Dendritic cell treated with granulocyte-macrophage colony-stimulating factor and Interleukin-4, amounts not matched to agents 40 ng/mL and 50 ng/mL, for 4 days (primary cell): ENCODE measurements around the gene PSMB9.

Source experiments
- H3K27ac Mint-ChIP-seq: one replicate; pipeline ENCODE4 v1.8.0; 2022; ENCODE audit warnings: mild to moderate bottlenecking, mixed read lengths
- H3K27me3 Mint-ChIP-seq: one replicate; pipeline ENCODE4 v1.8.0; 2022; ENCODE audit warnings: mild to moderate bottlenecking, mixed read lengths
- H3K36me3 Mint-ChIP-seq: one replicate; pipeline ENCODE4 v1.8.0; 2022; ENCODE audit warnings: low read depth, mixed read lengths
- H3K4me1 Mint-ChIP-seq: one replicate; pipeline ENCODE4 v1.8.0; 2022; ENCODE audit warnings: low read depth, mixed read lengths
- H3K4me3 Mint-ChIP-seq: one replicate; pipeline ENCODE4 v1.8.0; 2022; ENCODE audit warnings: mild to moderate bottlenecking, moderate library complexity, mixed read lengths
- H3K9me3 Mint-ChIP-seq: one replicate; pipeline ENCODE4 v1.8.0; 2022; ENCODE audit warnings: mixed read lengths
- intact Hi-C: fragments of 100-400 bp; cut with micrococcal nuclease; formaldehyde crosslinking; loops from one replicate; pipeline ENCODE4 v1.15.0; 2022

PSMB9 gene

DNA sequence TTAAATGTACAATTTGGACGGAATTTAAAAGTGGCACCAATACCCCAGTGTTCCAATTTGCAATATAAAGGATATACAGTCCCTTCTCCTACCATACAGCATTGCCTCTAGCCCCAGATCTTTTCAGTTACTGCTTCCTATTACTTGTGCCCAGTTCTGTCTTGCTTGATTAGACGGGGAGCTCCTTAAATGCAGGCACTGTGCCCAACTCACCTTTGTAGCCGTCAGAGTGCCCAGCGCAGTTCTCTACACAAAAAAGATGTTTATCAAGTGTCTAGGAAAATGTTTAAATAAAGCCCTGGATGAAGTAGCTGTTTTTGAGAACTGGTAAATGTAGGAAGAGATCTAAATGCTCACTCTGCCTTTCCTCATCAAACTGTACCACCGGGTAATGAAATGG, 23.1 kb upstream of the PSMB9 start:
- Mint-ChIP-seq H3K4me3 (no peak overlapping the region), H3K27ac (no peak overlapping the region), H3K27me3 (no peaks in the 10 kb centered on the region), H3K36me3 (peaks cover 93% of the 10 kb centered on the region), H3K4me1 (peaks cover 6% of the 10 kb centered on the region), H3K9me3 (no peaks in the 10 kb centered on the region)
- intact Hi-C loops = no loop called here

- peaks cover 97% of the 10 kb centered on the region for H3K36me3 Mint-ChIP-seq
- no peak overlapping the region for H3K4me3 Mint-ChIP-seq
- H3K27ac Mint-ChIP-seq = no peak overlapping the region
- peaks cover 17% of the 10 kb centered on the region for H3K4me1 Mint-ChIP-seq
- no peaks in the 10 kb centered on the region for H3K9me3 Mint-ChIP-seq
- intact Hi-C loops = no loop called here
- no peaks in the 10 kb centered on the region for H3K27me3 Mint-ChIP-seq
Measured at GRCh38 chr6:32832535-32832934, 21.5 kb upstream of the PSMB9 start.

GRCh38 chr6:32833664-32834063, 20.3 kb upstream of the PSMB9 start:
- intact Hi-C loops = no loop called here
- H3K27me3 Mint-ChIP-seq = no peaks in the 10 kb centered on the region
- no peak overlapping the region for H3K4me3 Mint-ChIP-seq
- H3K27ac Mint-ChIP-seq = no peak overlapping the region
- H3K9me3 Mint-ChIP-seq = no peaks in the 10 kb centered on the region
- peaks cover 21% of the 10 kb centered on the region for H3K4me1 Mint-ChIP-seq
- H3K36me3 Mint-ChIP-seq = peaks cover 87% of the 10 kb centered on the region

DNA sequence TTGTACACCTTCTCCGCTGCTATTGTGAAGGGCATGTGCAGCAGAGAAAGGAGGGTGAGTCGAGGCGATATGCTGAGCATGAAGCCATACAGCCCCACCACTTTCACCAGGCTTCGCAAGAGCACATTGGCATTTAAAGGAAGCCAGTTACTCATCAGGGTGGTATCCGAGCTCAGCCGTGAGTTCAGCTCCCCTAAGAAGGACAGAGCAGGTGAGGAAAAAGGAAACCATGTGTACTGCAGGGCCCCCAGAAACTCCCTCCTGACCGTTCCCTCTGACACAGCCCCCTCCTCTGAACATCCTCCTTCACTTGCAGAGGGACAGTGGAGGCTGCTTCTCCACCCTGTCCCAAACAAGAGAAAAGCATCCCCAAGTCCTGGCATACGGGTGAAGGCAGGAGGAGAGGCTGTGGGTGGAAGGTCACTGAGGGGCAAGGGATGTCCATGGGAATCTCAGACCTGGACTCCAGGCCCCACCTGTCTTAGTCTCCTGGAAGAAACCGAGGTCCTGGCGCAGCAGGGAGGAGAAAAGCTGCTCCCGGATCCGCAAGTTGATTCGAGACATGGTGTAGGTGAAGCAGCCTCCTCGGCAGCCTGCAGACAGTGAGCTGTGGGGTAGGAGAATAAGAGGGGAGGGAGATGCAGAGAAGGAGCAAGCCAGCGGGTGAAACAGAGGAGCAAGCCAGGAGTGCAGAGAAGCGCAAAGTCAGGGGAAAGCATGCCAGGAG, 18.7 kb upstream of the PSMB9 start:
- intact Hi-C loops = no loop called here
- Mint-ChIP-seq H3K36me3 (peaks cover 75% of the 10 kb centered on the region), H3K4me3 (no peak overlapping the region), H3K27me3 (no peaks in the 10 kb centered on the region), H3K4me1 (peaks cover 27% of the 10 kb centered on the region), H3K9me3 (no peaks in the 10 kb centered on the region), H3K27ac (no peak overlapping the region)

GRCh38 chr6:32836873-32837272, 17.1 kb upstream of the PSMB9 start:
- intact Hi-C loops = no loop called here
- H3K27me3 Mint-ChIP-seq = no peaks in the 10 kb centered on the region
- no peaks in the 10 kb centered on the region for H3K9me3 Mint-ChIP-seq
- H3K36me3 Mint-ChIP-seq = peaks cover 75% of the 10 kb centered on the region
- no peak overlapping the region for H3K4me3 Mint-ChIP-seq
- peaks cover 42% of the 10 kb centered on the region for H3K4me1 Mint-ChIP-seq
- H3K27ac Mint-ChIP-seq = peak overlapping the region; percentile 88

DNA sequence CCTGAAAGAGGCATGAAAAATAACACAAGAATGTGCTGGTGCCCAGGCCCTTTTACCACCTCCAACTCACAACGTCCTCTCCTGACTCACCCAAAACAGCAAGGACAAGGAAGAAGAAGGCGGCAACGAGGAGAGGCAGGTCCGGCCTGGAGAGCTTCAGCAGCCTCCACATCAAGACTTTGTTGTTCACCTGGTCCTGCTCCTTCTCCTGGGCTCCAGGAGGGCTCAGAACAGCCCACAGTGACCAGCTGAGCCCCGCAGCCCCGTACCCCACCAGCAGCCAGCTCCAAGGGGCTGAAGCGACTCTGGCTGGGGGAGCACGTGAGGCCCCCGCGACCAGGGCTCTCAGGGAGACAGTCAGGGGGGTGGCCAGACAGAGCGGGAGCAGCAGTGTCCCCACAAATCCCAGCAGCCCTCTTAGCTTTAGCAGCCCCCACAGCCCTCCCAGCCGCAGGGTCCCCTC, 16.3 kb upstream of the PSMB9 start:
- Mint-ChIP-seq H3K4me1 (peaks cover 50% of the 10 kb centered on the region), H3K4me3 (peak overlapping the region; percentile 83), H3K36me3 (peaks cover 75% of the 10 kb centered on the region), H3K27ac (peak overlapping the region; percentile 88), H3K9me3 (no peaks in the 10 kb centered on the region), H3K27me3 (no peaks in the 10 kb centered on the region)
- intact Hi-C loops = loop anchor here (1.0 to 2.0 kb wide), 2 partner anchors 17 to 31 kb away; partner anchors contain the start of gene PSMB9

- Mint-ChIP-seq H3K27ac (peak within 1 kb of the TSS; percentile 88), H3K36me3 (peaks cover 70% of the 10 kb centered on the region), H3K4me1 (peaks cover 57% of the 10 kb centered on the region), H3K27me3 (no peaks in the 10 kb centered on the region), H3K9me3 (no peaks in the 10 kb centered on the region), H3K4me3 (peak within 1 kb of the TSS; percentile 83)
- intact Hi-C loops = loop anchor here (1.0 to 2.0 kb wide), 2 partner anchors 16 to 30 kb away; partner anchors contain the start of gene PSMB9
Measured at GRCh38 chr6:32838114-32838958, 15.7 kb upstream of the PSMB9 start, which contains the start of gene TAP2. TSS of gene TAP2 (minus strand) at chr6:32838739. CDS start at chr6:32838233, 506 bp downstream.

- H3K4me1 Mint-ChIP-seq = peaks cover 62% of the 10 kb centered on the region
- H3K27me3 Mint-ChIP-seq = no peaks in the 10 kb centered on the region
- peaks cover 70% of the 10 kb centered on the region for H3K36me3 Mint-ChIP-seq
- H3K9me3 Mint-ChIP-seq = no peaks in the 10 kb centered on the region
- H3K4me3 Mint-ChIP-seq = no peak overlapping the region
- intact Hi-C loops = loop anchor here (2.0 kb wide), 1 partner anchor 15 kb away; the partner anchor contains the start of gene PSMB9
- H3K27ac Mint-ChIP-seq = peak overlapping the region; percentile 88
Measured at GRCh38 chr6:32839356-32839755, 14.6 kb upstream of the PSMB9 start.

DNA sequence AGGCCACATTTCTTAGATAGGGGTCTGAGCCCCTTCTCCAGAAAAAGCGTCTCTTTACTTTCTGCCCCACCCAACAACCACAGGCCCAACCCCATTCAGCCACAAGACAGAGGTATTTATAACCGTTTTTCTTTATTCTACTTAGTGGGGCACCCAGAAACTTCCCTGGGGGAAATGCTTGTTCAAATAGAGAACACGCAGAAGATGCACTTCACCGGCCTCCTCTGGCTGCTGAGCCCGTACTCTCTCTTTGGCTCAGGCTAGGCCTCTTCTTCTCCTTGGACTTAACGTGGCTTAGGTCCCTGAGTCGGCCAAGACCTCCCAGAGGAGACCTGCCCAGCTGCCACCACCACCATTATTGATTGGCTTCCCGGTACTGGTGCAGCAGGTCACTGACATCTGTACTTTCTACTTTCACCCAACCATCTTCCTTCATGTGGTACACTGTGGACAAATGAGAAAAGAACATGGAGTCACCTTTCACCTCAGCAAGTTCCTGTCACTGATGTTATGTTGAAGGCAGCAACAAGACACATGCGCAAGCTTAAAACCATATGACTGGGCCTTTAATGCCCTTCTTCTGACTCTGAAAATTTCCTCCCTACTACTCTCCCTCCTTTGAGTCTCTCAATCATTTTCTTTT, 13.3 kb upstream of the PSMB9 start:
- peaks cover 70% of the 10 kb centered on the region for H3K4me1 Mint-ChIP-seq
- H3K27ac Mint-ChIP-seq = peak overlapping the region; percentile 18
- H3K27me3 Mint-ChIP-seq = no peaks in the 10 kb centered on the region
- no peaks in the 10 kb centered on the region for H3K9me3 Mint-ChIP-seq
- peaks cover 70% of the 10 kb centered on the region for H3K36me3 Mint-ChIP-seq
- peak overlapping the region; percentile 28 for H3K4me3 Mint-ChIP-seq
- intact Hi-C loops = loop anchor here (5.0 kb wide), 1 partner anchor 132 kb away; no protein-coding TSS in a partner anchor

GRCh38 chr6:32842021-32842650, 11.9 kb upstream of the PSMB9 start:
- peak overlapping the region; percentile 18 for H3K27ac Mint-ChIP-seq
- peaks cover 71% of the 10 kb centered on the region for H3K36me3 Mint-ChIP-seq
- H3K4me1 Mint-ChIP-seq = peaks cover 71% of the 10 kb centered on the region
- H3K9me3 Mint-ChIP-seq = no peaks in the 10 kb centered on the region
- intact Hi-C loops = loop anchor here (5.0 kb wide), 1 partner anchor 130 kb away; no protein-coding TSS in a partner anchor
- H3K27me3 Mint-ChIP-seq = no peaks in the 10 kb centered on the region
- H3K4me3 Mint-ChIP-seq = peak overlapping the region; percentile 24

GRCh38 chr6:32842690-32843089, 11.3 kb upstream of the PSMB9 start:
- no peaks in the 10 kb centered on the region for H3K27me3 Mint-ChIP-seq
- peaks cover 73% of the 10 kb centered on the region for H3K36me3 Mint-ChIP-seq
- peaks cover 71% of the 10 kb centered on the region for H3K4me1 Mint-ChIP-seq
- intact Hi-C loops = loop anchor here (5.0 kb wide), 1 partner anchor 130 kb away; no protein-coding TSS in a partner anchor
- H3K4me3 Mint-ChIP-seq = peak overlapping the region; percentile 91
- peak overlapping the region; percentile 99 for H3K27ac Mint-ChIP-seq
- H3K9me3 Mint-ChIP-seq = no peaks in the 10 kb centered on the region

DNA sequence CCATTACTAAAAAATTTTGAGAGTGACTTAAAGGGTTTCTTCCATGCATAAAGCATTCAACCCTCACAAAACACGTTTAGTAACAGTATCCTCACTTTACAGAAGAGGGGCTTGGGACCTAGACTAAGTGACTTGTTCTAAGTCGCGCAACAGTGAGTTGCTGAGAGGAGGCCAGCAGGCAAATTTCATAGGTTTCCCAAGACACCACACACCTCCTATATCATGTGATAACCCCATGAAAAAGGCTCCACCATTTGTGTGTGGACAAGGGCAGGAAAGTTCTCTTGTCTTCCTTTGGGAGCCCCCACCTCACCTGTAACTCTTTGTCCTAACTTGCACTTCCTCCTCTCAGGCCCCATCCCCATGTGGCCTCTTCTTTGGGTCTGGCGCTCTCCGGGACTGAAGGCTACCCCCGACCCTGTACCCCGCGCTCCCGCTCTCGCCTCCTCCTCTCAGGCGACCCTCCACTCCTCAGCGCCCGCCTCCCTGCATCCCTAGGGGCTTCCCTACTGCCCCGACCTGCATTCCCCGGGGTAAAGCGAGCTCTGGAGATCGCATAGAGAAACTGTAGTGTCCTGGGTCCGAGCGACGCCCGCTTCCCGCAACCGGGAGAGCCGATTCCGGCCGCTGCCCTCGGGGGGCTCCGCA, 10.5 kb upstream of the PSMB9 start:
- Mint-ChIP-seq H3K9me3 (no peaks in the 10 kb centered on the region), H3K4me3 (peak overlapping the region; percentile 91), H3K27me3 (no peaks in the 10 kb centered on the region), H3K4me1 (peaks cover 76% of the 10 kb centered on the region), H3K27ac (peak overlapping the region; percentile 99), H3K36me3 (peaks cover 80% of the 10 kb centered on the region)
- intact Hi-C loops = loop anchor here (5.0 kb wide), 1 partner anchor 129 kb away; no protein-coding TSS in a partner anchor
